Vagina (tissue), 2 donors: ENCODE data around the gene POU1F1. TPM values are rescaled to one million over a fixed set of nuclear protein-coding genes. Genes with fewer than 3 reads are reported as not detected.

Experiments used
- DNase-seq, 2 donors: peaks; one replicate each; pipeline ENCODE4 v3.0.0-alpha.2; 2017; ENCODE audit errors: extremely low spot score in 2 of 2
- H3K27ac ChIP-seq: fragments of 200-600 bp; sonication (generic); one replicate; pipeline ENCODE4 v1.5.1; 2019
- H3K27me3 ChIP-seq: fragments of 200-600 bp; sonication (generic); one replicate; pipeline ENCODE4 v1.5.1; 2019
- H3K36me3 ChIP-seq, 2 donors: fragments of 200-600 bp; sonication (generic); one replicate each; pipeline ENCODE4 v1.5.1; 2017 to 2019
- H3K4me1 ChIP-seq: fragments of 200-600 bp; sonication (generic); one replicate; pipeline ENCODE4 v1.5.1; 2019
- H3K4me3 ChIP-seq, 2 donors: fragments of 200-600 bp; sonication (generic); 1 replicate in 1 of 2; 2 replicates in 1 of 2; pipeline ENCODE4 v1.5.1; 2016 to 2019
- H3K9me3 ChIP-seq: fragments of 200-600 bp; sonication (generic); one replicate; pipeline ENCODE4 v1.5.1; 2019
- CTCF ChIP-seq, 3 experiments: fragments of 450-650 bp in 2 of 3; fragments of 200-600 bp in 1 of 3; sonication (generic) in 1 of 3; IDR thresholded peaks; one replicate each; pipeline ENCODE4 v1.5.1; 2017 to 2019; ENCODE audit warnings: antibody characterized with exemption in 3 of 3, mild to moderate bottlenecking in 2 of 3, moderate library complexity in 2 of 3
- POLR2A ChIP-seq, 2 donors: fragments of 450-650 bp; IDR thresholded peaks; one replicate each; pipeline ENCODE4 v1.6.1; 2017; ENCODE audit warnings: antibody characterized with exemption in 2 of 2, mild to moderate bottlenecking in 2 of 2, moderate library complexity in 2 of 2
- POLR2AphosphoS5 ChIP-seq, 2 donors: sonication (generic); formaldehyde crosslinking; IDR thresholded peaks; one replicate each; pipeline ENCODE4 v1.9.0; 2017; ENCODE audit warnings: antibody characterized with exemption in 2 of 2, mild to moderate bottlenecking in 2 of 2, low read depth in 1 of 2; ENCODE audit not compliant: insufficient read depth in 1 of 2
- intact Hi-C: fragments of 100-400 bp; cut with DNase I; formaldehyde crosslinking; loops from one replicate; pipeline ENCODE4 v1.15.1; 2023
- total RNA-seq: library from RNA; depleted of rRNA; stranded (reverse); fragments of >200 nt; gene quantifications from one replicate; pipeline ENCODE4 v1.2.3, GENCODE V29; 2016

Gene POU1F1
- total RNA-seq, 1 donor from 2014 or later, result not detected

DNA sequence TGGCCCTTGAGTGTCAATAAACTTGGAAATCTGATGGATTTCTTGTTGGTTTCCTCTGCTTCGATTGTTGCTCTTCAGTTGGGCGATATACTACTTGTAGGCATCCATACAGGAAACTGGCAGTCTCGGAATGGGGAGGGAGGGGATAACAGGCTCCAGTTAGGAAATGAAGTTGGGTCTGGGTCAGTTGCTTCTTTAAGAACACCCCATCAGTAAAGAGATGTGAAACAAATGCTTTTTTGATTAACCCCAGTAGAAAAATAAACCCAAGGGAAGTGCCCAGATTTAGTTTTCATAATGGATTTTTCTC lies 48.6 kb downstream of the POU1F1 start:
- Histone ChIP-seq H3K27ac (peak overlapping the region; percentile 94), H3K4me1 (peaks cover 40% of the 10 kb centered on the region), H3K27me3 (no peaks in the 10 kb centered on the region), H3K36me3 (no peaks in the 10 kb centered on the region), H3K9me3 (no peaks in the 10 kb centered on the region), H3K4me3 (peak overlapping the region; percentile 71 to 75)
- no peak for TF ChIP-seq CTCF (IDR thresholded peaks at IDR 0.05)
- DNase-seq, result no peak
- intact Hi-C loops, result no loop called here

DNA sequence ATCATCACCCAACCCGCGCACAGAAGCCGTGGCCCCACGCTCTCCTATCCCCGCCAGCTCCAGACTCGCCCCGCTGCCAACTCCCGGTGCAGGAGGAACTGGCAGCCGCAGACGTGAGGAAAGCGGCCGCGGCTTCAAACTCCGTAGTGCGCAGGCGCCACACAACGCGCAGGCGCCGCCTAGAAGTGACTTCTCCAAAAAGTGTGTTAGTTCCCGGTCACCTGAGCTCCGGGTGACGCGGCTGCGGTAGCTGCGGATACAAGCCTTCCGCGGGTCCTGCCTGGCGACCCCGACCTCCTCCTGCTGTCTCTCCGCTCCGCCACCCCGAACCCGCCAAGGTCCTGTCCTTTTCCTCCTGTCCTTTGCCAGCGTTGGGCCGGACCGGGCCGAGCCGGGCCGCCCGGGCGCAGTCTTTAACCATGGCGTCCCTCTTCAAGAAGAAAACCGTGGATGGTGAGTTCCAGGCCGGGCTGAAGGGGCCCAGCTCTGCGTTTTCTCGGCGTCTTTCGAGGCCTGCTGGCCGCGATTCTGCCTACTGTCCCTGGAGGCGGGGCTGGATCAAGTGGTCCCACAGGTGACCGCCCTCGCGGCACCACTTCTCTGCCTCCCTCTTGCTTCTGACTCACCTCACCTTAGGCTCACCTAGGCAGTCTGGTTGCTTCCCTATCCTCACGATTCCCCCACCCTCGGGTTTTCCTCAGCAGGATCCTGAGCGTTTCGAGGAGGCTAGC lies 49.1 kb downstream of the POU1F1 start, which contains the start of gene CHMP2B:
Gene CHMP2B (plus strand): TSS at position 206 of the 731 bp plus-strand sequence. CDS start 214 bp downstream, at position 420.
- TF ChIP-seq POLR2A (IDR thresholded peaks at IDR 0.05) (peak in 1 of 2 donors; percentile 79), POLR2AphosphoS5 (IDR thresholded peaks at IDR 0.05; ENCODE audit: insufficient read depth in 1 of 2, low read depth in 1 of 2) (peak; percentile 87 to 98), CTCF (IDR thresholded peaks at IDR 0.05) (no peak)
- Histone ChIP-seq H3K4me1 (peaks cover 39% of the 10 kb centered on the region), H3K27me3 (no peaks in the 10 kb centered on the region), H3K9me3 (no peaks in the 10 kb centered on the region), H3K36me3 (no peaks in the 10 kb centered on the region), H3K4me3 (peak within 1 kb of the TSS; percentile 71 to 75), H3K27ac (peak within 1 kb of the TSS; percentile 94)
- peak; percentile 96 to 97 for DNase-seq
- intact Hi-C loops, result no loop called here

DNA sequence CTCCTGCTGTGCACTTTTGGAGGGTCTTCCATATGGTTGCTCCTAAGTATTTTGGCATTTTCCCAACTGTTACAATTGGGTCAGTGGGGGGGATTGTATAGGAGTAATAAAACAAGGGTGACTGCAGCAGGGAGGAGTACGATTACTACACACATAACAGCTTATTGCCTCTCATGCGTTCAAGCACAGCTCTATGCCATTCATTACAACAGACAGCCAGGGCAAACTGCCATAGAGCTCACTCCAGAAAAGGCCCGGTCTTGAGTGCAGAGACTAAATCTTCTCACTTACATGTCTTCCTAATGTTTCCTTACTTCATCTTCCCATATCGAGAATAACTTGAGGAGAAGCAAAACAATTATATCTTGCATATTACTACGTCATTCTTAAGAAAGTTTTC lies 50.7 kb downstream of the POU1F1 start:
- no peak for DNase-seq
- intact Hi-C loops, result no loop called here
- Histone ChIP-seq H3K4me1 (peaks cover 34% of the 10 kb centered on the region), H3K9me3 (no peaks in the 10 kb centered on the region), H3K27ac (no peak overlapping the region), H3K27me3 (no peaks in the 10 kb centered on the region), H3K4me3 (no peak overlapping the region), H3K36me3 (no peaks in the 10 kb centered on the region)
- TF ChIP-seq POLR2AphosphoS5 (IDR thresholded peaks at IDR 0.05; ENCODE audit: insufficient read depth in 1 of 2, low read depth in 1 of 2) (no peak), CTCF (IDR thresholded peaks at IDR 0.05) (no peak), POLR2A (IDR thresholded peaks at IDR 0.05) (no peak)

- TF ChIP-seq POLR2AphosphoS5 (IDR thresholded peaks at IDR 0.05; ENCODE audit: insufficient read depth in 1 of 2, low read depth in 1 of 2) (no peak), CTCF (IDR thresholded peaks at IDR 0.05) (no peak), POLR2A (IDR thresholded peaks at IDR 0.05) (no peak)
- no peaks in the 10 kb centered on the region for H3K27me3 ChIP-seq
Observed at GRCh38 chr3:87219611-87220010, 56.8 kb downstream of the POU1F1 start.

DNA sequence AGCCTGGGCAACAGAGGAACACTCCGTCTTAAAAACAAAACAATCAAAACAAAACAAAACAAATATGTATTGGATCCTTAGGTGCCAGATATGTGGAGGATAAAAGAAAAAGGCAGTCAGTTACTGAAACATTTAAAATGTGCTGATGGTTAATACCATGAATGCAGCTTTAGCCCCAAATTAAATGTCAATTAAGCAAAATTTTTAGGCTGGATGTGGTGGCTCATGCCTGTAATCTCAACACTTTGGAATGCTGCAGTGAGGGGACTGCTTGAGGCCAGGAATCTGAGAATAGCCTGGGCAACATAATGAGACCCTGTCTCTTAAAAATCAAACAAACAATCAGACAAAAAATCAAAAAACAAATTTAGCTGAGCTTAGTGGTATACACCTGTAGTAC lies 57.8 kb downstream of the POU1F1 start:
- Histone ChIP-seq H3K27me3 (no peaks in the 10 kb centered on the region), H3K36me3 (no peaks in the 10 kb centered on the region), H3K4me1 (no peaks in the 10 kb centered on the region), H3K4me3 (no peak overlapping the region), H3K27ac (no peak overlapping the region), H3K9me3 (no peaks in the 10 kb centered on the region)
- no peak for DNase-seq
- intact Hi-C loops, result no loop called here
- TF ChIP-seq POLR2AphosphoS5 (IDR thresholded peaks at IDR 0.05; ENCODE audit: insufficient read depth in 1 of 2, low read depth in 1 of 2) (no peak), CTCF (IDR thresholded peaks at IDR 0.05) (no peak), POLR2A (IDR thresholded peaks at IDR 0.05) (no peak)

More at GRCh38 chr3:87219611-87220010, 56.8 kb downstream of the POU1F1 start:
- H3K27ac ChIP-seq, result no peak overlapping the region
- DNase-seq, result no peak
- intact Hi-C loops, result no loop called here
- H3K36me3 ChIP-seq, result no peaks in the 10 kb centered on the region
- H3K9me3 ChIP-seq, result no peaks in the 10 kb centered on the region
- no peak overlapping the region for H3K4me3 ChIP-seq
- no peaks in the 10 kb centered on the region for H3K4me1 ChIP-seq
